ENCODE results near the gene CCDC34.

The CCDC34 gene

GRCh38 chr11:27386181-27386845 is 23.3 kb upstream of the CCDC34 start:
- Mint-ChIP-seq H3K4me1 (ENCODE audit: low read depth in 2 of 2) (no peaks in the 10 kb centered on the region), H3K9me3 (no peaks in the 10 kb centered on the region), H3K27me3 (no peaks in the 10 kb centered on the region), H3K36me3 (ENCODE audit: insufficient read depth) (no peaks in the 10 kb centered on the region), H3K27ac (no peak overlapping the region), H3K4me3 (no peak overlapping the region)
- ATAC-seq (replicated peaks) (no peak), DNase-seq (no peak)

- no peaks in the 10 kb centered on the region for H3K36me3 Mint-ChIP-seq (ENCODE audit: insufficient read depth)
- ATAC-seq (replicated peaks) (no peak), DNase-seq (no peak)
- H3K4me3 Mint-ChIP-seq: no peak overlapping the region
- no peaks in the 10 kb centered on the region for H3K4me1 Mint-ChIP-seq (ENCODE audit: low read depth in 2 of 2)
- H3K27ac Mint-ChIP-seq: no peak overlapping the region
- H3K9me3 Mint-ChIP-seq: no peaks in the 10 kb centered on the region
- H3K27me3 Mint-ChIP-seq: no peaks in the 10 kb centered on the region
These were observed 22.2 kb upstream of the CCDC34 start for GRCh38 chr11:27385245-27385644.

DNA sequence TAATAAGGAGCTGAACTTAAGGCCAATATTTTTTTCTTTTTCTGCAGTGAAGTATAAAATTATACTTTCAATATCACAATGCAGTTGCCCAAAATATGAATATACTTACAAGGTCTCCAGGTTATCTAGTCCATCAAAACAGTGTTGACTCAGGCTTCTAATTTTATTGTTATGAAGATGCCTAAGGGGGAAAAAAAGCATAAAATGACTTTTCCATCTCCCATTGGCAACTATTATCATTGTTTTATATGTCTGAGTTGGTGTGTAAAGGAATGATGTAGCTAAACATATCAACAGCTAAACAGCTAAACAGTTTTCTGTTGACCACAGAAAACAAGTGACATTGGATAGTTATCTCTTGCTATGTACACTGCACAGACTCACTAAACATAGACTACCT is 21.2 kb upstream of the CCDC34 start:
- H3K27me3 Mint-ChIP-seq: no peaks in the 10 kb centered on the region
- ATAC-seq (replicated peaks): no peak
- no peaks in the 10 kb centered on the region for H3K36me3 Mint-ChIP-seq (ENCODE audit: insufficient read depth)
- H3K4me3 Mint-ChIP-seq: no peak overlapping the region
- H3K9me3 Mint-ChIP-seq: no peaks in the 10 kb centered on the region
- no peak for DNase-seq
- no peaks in the 10 kb centered on the region for H3K4me1 Mint-ChIP-seq (ENCODE audit: low read depth in 2 of 2)
- H3K27ac Mint-ChIP-seq: no peak overlapping the region

DNA sequence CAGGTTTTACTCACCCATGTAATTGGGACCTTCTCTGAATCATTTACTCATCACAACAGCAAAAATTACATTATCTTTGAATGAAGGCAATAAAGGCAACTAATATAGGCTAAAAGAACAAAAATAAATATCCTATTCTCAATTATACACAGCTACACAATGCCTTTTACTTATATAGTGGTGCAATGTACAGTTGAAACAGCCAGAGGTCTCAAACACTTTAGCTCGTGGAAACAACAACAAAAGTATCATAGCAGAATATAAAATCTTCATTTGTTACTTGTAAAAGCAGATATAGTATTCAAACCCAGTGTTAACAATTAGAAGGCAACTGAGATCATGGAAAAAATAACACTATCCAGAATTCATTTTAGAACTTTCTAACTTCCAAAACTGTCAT is 20.6 kb upstream of the CCDC34 start:
- Mint-ChIP-seq H3K4me3 (no peak overlapping the region), H3K36me3 (ENCODE audit: insufficient read depth) (no peaks in the 10 kb centered on the region), H3K9me3 (no peaks in the 10 kb centered on the region), H3K27ac (no peak overlapping the region), H3K27me3 (no peaks in the 10 kb centered on the region), H3K4me1 (ENCODE audit: low read depth in 2 of 2) (no peaks in the 10 kb centered on the region)
- ATAC-seq (replicated peaks): no peak
- no peak for DNase-seq

GRCh38 chr11:27381238-27381666 is 18.2 kb upstream of the CCDC34 start:
- DNase-seq: no peak
- H3K27ac Mint-ChIP-seq: no peak overlapping the region
- H3K4me1 Mint-ChIP-seq (ENCODE audit: low read depth in 2 of 2): no peaks in the 10 kb centered on the region
- no peaks in the 10 kb centered on the region for H3K27me3 Mint-ChIP-seq
- H3K4me3 Mint-ChIP-seq: no peak overlapping the region
- no peaks in the 10 kb centered on the region for H3K36me3 Mint-ChIP-seq (ENCODE audit: insufficient read depth)
- H3K9me3 Mint-ChIP-seq: no peaks in the 10 kb centered on the region
- no peak for ATAC-seq (replicated peaks)

DNA sequence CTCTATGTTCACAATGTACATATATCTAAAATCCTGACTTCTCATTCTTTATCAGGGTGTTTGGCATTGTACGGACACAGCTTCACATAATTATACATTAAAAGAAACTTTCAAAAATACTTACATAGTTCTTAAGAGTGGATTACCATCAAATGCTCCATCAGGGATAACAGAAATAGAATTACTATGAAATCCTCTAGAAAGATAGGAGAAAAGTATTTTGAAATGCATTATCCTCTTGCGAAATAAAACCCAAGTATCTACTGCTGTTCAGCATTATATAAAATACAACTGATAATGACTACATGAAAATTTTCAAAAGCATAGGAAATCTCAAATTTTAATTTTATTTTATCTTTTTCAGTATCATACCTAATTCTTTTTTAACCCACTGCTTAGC is 17.8 kb upstream of the CCDC34 start:
- no peaks in the 10 kb centered on the region for H3K27me3 Mint-ChIP-seq
- no peaks in the 10 kb centered on the region for H3K36me3 Mint-ChIP-seq (ENCODE audit: insufficient read depth)
- H3K4me3 Mint-ChIP-seq: no peak overlapping the region
- no peak overlapping the region for H3K27ac Mint-ChIP-seq
- ATAC-seq (replicated peaks) (no peak), DNase-seq (no peak)
- no peaks in the 10 kb centered on the region for H3K4me1 Mint-ChIP-seq (ENCODE audit: low read depth in 2 of 2)
- no peaks in the 10 kb centered on the region for H3K9me3 Mint-ChIP-seq

GRCh38 chr11:27379449-27379848 is 16.4 kb upstream of the CCDC34 start:
- Mint-ChIP-seq H3K36me3 (ENCODE audit: insufficient read depth) (no peaks in the 10 kb centered on the region), H3K27me3 (no peaks in the 10 kb centered on the region), H3K9me3 (no peaks in the 10 kb centered on the region), H3K4me3 (no peak overlapping the region), H3K4me1 (ENCODE audit: low read depth in 2 of 2) (no peaks in the 10 kb centered on the region), H3K27ac (no peak overlapping the region)
- no peak for ATAC-seq (replicated peaks)
- no peak for DNase-seq

DNA sequence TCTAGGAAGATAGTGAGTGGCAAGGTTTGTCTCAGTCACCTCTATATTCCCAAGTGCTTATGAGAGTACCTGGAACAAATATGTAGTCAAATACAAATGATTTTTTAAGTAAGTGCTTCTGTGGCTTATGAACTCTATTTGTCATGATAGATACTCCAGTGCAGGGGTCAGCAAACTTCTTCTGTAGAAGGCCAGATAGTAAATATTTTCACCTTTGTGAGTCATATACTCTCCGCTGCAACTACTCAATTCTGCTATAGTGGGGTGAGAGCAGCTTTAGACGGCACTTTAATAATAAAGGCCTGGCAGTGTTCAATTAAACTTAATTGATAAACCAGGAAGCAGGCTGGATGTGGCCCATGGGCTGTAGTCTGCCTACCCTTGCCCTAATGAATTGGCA is 12.4 kb upstream of the CCDC34 start:
- Mint-ChIP-seq H3K4me1 (ENCODE audit: low read depth in 2 of 2) (no peaks in the 10 kb centered on the region), H3K4me3 (no peak overlapping the region), H3K27me3 (no peaks in the 10 kb centered on the region), H3K27ac (no peak overlapping the region), H3K36me3 (ENCODE audit: insufficient read depth) (no peaks in the 10 kb centered on the region), H3K9me3 (no peaks in the 10 kb centered on the region)
- ATAC-seq (replicated peaks) (no peak), DNase-seq (no peak)

- ATAC-seq (replicated peaks) (no peak), DNase-seq (no peak)
- Mint-ChIP-seq H3K4me1 (ENCODE audit: low read depth in 2 of 2) (no peaks in the 10 kb centered on the region), H3K9me3 (no peaks in the 10 kb centered on the region), H3K4me3 (no peak overlapping the region), H3K27me3 (no peaks in the 10 kb centered on the region), H3K36me3 (ENCODE audit: insufficient read depth) (no peaks in the 10 kb centered on the region), H3K27ac (no peak overlapping the region)
These were observed 11.0 kb upstream of the CCDC34 start for GRCh38 chr11:27373856-27374602.

- no peaks in the 10 kb centered on the region for H3K9me3 Mint-ChIP-seq
- no peaks in the 10 kb centered on the region for H3K36me3 Mint-ChIP-seq (ENCODE audit: insufficient read depth)
- no peak overlapping the region for H3K27ac Mint-ChIP-seq
- ATAC-seq (replicated peaks) (no peak), DNase-seq (no peak)
- H3K4me1 Mint-ChIP-seq (ENCODE audit: low read depth in 2 of 2): no peaks in the 10 kb centered on the region
- no peak overlapping the region for H3K4me3 Mint-ChIP-seq
- no peaks in the 10 kb centered on the region for H3K27me3 Mint-ChIP-seq
These were observed 10.4 kb upstream of the CCDC34 start for GRCh38 chr11:27373392-27373791.

DNA sequence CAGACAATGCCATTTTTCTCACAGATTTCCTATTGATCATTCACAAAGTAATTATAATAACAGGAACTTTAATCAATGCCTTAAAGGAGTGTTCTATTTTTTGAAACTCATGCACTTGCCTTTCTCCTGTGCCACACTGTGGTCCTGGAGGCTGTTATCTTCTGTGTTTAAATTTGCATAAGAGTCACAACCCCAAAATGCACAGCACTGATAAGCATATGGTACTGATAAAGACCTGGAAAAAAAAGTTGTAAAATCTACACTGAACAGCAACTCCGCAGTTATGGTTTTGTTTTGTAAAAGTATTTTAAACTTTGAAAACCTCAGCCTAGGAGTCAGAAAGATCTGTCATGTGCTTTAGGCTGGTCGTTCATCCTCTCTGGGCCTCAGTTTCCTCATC is 9.1 kb upstream of the CCDC34 start:
- Mint-ChIP-seq H3K27ac (no peak overlapping the region), H3K4me1 (ENCODE audit: low read depth in 2 of 2) (no peaks in the 10 kb centered on the region), H3K4me3 (no peak overlapping the region), H3K9me3 (no peaks in the 10 kb centered on the region), H3K36me3 (ENCODE audit: insufficient read depth) (no peaks in the 10 kb centered on the region), H3K27me3 (no peaks in the 10 kb centered on the region)
- no peak for ATAC-seq (replicated peaks)
- no peak for DNase-seq

- Mint-ChIP-seq H3K9me3 (no peaks in the 10 kb centered on the region), H3K27me3 (no peaks in the 10 kb centered on the region), H3K27ac (no peak overlapping the region), H3K36me3 (ENCODE audit: insufficient read depth) (no peaks in the 10 kb centered on the region), H3K4me3 (no peak overlapping the region), H3K4me1 (ENCODE audit: low read depth in 2 of 2) (no peaks in the 10 kb centered on the region)
- no peak for ATAC-seq (replicated peaks)
- DNase-seq: no peak
These were observed 8.5 kb upstream of the CCDC34 start for GRCh38 chr11:27371489-27371888.

DNA sequence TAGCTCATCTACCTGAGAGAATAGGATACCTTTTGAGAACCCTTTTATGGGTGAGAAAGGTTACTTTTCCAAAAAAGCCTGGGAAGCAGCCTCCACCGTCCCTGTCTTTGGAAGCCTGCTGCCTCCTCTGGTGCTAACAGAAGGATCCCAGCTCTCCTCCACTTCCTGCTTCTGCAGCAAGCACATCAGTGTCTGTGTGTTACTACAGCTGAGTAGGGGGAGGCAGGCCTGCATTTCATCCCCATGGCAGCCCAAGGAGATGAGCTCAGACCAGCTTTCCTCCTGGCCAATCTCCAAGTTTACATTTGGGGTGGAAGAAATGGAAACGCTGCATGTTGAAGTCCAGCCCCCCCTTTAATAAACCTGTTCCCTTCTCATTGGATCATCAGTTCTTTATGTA is 7.4 kb upstream of the CCDC34 start:
- no peaks in the 10 kb centered on the region for H3K4me1 Mint-ChIP-seq (ENCODE audit: low read depth in 2 of 2)
- H3K27me3 Mint-ChIP-seq: no peaks in the 10 kb centered on the region
- ATAC-seq (replicated peaks) (no peak), DNase-seq (no peak)
- no peaks in the 10 kb centered on the region for H3K36me3 Mint-ChIP-seq (ENCODE audit: insufficient read depth)
- H3K4me3 Mint-ChIP-seq: no peak overlapping the region
- no peaks in the 10 kb centered on the region for H3K9me3 Mint-ChIP-seq
- no peak overlapping the region for H3K27ac Mint-ChIP-seq

DNA sequence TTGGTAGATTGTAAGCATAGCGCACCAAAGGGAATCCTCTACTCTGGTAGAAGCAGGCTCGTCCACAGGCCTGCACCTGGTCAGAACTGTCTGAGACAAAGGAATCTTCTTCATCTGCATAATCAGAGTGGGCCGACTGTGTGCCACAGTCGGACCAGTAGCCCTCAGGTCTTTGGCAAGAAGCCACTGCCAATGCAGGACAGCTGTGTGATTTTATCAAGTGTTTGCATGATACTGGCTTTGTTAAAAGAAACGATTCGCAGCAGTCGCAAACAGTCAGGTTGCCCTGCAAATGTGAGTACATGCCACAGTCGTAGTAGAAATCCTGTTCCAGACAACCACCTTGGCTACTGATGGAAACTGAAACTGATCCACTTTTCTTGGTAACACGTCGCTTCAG is 4.9 kb upstream of the CCDC34 start:
- Mint-ChIP-seq H3K9me3 (no peaks in the 10 kb centered on the region), H3K36me3 (ENCODE audit: insufficient read depth) (peaks cover 5% of the 10 kb centered on the region), H3K4me3 (no peak overlapping the region), H3K4me1 (ENCODE audit: low read depth in 2 of 2) (peaks cover 6 to 9% of the 10 kb centered on the region in 2 donors), H3K27ac (no peak overlapping the region), H3K27me3 (no peaks in the 10 kb centered on the region)
- no peak for ATAC-seq (replicated peaks)
- no peak for DNase-seq

Measured in effector memory CD8-positive, alpha-beta T cell (primary cell).